Gastroesophageal sphincter (tissue), 3 donors: ENCODE data around the gene LINC01488.

Experiments
- EP300 ChIP-seq: sonication (generic); formaldehyde crosslinking; IDR thresholded peaks from one replicate; pipeline ENCODE4 v1.6.1; 2017; ENCODE audit warnings: antibody characterized with exemption, mild to moderate bottlenecking
- TF ChIP-seq, protein P1 (sequence below), 4 experiments: fragments of 200-600 bp in 2 of 4; fragments of 450-650 bp in 2 of 4; sonication (generic) in 1 of 4; IDR thresholded peaks; one replicate each; pipeline ENCODE4 v1.5.1; 2017 to 2019; ENCODE audit warnings: antibody characterized with exemption in 4 of 4, mild to moderate bottlenecking in 2 of 4, moderate library complexity in 2 of 4

DNA sequence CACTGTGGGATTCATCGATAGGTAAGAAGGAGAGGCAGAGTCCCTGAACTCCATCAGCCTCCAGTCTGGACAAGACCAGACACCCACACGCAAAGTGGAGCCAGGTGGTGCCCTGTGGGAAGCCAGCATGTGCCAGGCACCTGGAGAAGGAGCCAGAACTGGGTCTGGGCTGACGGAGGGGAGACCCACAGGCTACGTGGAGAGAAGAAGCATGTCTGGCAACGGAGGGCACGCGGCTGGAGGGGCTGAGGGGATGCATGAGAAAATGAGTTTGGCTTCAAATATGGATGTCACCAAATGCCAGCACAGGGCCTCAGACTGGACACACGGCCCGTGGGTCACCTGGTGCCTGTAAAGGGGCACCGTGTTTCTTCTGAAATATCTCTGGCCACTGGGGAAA, 55.7 kb downstream of the LINC01488 start:
- TF ChIP-seq, protein P1, sequence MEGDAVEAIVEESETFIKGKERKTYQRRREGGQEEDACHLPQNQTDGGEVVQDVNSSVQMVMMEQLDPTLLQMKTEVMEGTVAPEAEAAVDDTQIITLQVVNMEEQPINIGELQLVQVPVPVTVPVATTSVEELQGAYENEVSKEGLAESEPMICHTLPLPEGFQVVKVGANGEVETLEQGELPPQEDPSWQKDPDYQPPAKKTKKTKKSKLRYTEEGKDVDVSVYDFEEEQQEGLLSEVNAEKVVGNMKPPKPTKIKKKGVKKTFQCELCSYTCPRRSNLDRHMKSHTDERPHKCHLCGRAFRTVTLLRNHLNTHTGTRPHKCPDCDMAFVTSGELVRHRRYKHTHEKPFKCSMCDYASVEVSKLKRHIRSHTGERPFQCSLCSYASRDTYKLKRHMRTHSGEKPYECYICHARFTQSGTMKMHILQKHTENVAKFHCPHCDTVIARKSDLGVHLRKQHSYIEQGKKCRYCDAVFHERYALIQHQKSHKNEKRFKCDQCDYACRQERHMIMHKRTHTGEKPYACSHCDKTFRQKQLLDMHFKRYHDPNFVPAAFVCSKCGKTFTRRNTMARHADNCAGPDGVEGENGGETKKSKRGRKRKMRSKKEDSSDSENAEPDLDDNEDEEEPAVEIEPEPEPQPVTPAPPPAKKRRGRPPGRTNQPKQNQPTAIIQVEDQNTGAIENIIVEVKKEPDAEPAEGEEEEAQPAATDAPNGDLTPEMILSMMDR (IDR thresholded peaks at IDR 0.05) = no peak
- no peak for TF ChIP-seq EP300
